Lung (tissue), 12 donors: ENCODE measurements around the gene HLA-A. TPM values are rescaled to one million over a fixed set of nuclear protein-coding genes. Genes with fewer than 3 reads are reported as not detected.
"Not testable (repeated sequence)": the region's sequence is repeated elsewhere in the genome, so short reads cannot be mapped to it uniquely, and the experiment has no call there.

Experiments used
- ATAC-seq: fragments of 200-7000 bp; cut with Tn5 transposase; one replicate; pipeline ENCODE4 v1.9.1; 2020; ENCODE audit warnings: moderate number of reproducible peaks; ENCODE audit not compliant: insufficient read depth, low FRiP score
- DNase-seq, 3 donors: peaks; one replicate each; pipeline ENCODE4 v3.0.0-alpha.2; 2013 to 2017
- H3K27ac ChIP-seq, 2 donors: one replicate each; pipeline ENCODE4 v1.5.1; 2013; ENCODE audit warnings: mild to moderate bottlenecking in 2 of 2, moderate library complexity in 2 of 2, control low read depth in 1 of 2, inconsistent platforms in 1 of 2, low read depth in 1 of 2, low read length in 1 of 2
- H3K27me3 ChIP-seq, 3 donors: one replicate each; pipeline ENCODE4 v1.5.1; 2013; ENCODE audit warnings: low read length in 2 of 3; ENCODE audit not compliant: control insufficient read depth in 3 of 3, insufficient read depth in 3 of 3
- H3K36me3 ChIP-seq, 4 donors: one replicate each; pipeline ENCODE4 v1.5.1; 2013; ENCODE audit warnings: low read length in 4 of 4, mild to moderate bottlenecking in 1 of 4, moderate library complexity in 1 of 4; ENCODE audit not compliant: control insufficient read depth in 4 of 4, insufficient read depth in 4 of 4
- H3K4me1 ChIP-seq, 5 donors: one replicate each; pipeline ENCODE4 v1.5.1; 2013; ENCODE audit warnings: low read length in 5 of 5, mild to moderate bottlenecking in 2 of 5, moderate library complexity in 1 of 5; ENCODE audit not compliant: control insufficient read depth in 5 of 5, insufficient read depth in 5 of 5
- H3K4me3 ChIP-seq: one replicate; pipeline ENCODE4 v1.5.1; 2013; ENCODE audit warnings: mild to moderate bottlenecking, control low read depth, moderate library complexity
- H3K9ac ChIP-seq, 2 donors: one replicate each; pipeline ENCODE4 v1.5.1; 2013; ENCODE audit warnings: low read length in 2 of 2, control low read depth in 1 of 2; ENCODE audit not compliant: insufficient read depth in 1 of 2
- H3K9me3 ChIP-seq, 4 donors: one replicate each; pipeline ENCODE4 v1.5.1; 2013; ENCODE audit warnings: low read length in 3 of 4, mild to moderate bottlenecking in 1 of 4, moderate library complexity in 1 of 4; ENCODE audit not compliant: control insufficient read depth in 4 of 4, insufficient read depth in 3 of 4
- WGBS, 2 donors: extraction: QIAGEN DNeasy Blood & Tissue Kit; methylation state at CpG; one replicate each; pipeline ENCODE4 v1.1.7; 2013; 5-methylcytosine and 5-hydroxymethylcytosine counted together
- polyA plus RNA-seq, 2 donors: library from polyadenylated mRNA; stranded (reverse); fragments of 200-250 nt; gene quantifications; one replicate each; pipeline ENCODE4 v1.2.1, GENCODE V29; 2013
- total RNA-seq, 2 donors: library from RNA; depleted of rRNA in 1 of 2; stranded (reverse); fragments of >200 nt in 1 of 2; gene quantifications; one replicate each; pipeline ENCODE4 v1.2.1, GENCODE V29; 2014 to 2021
- TF ChIP-seq, protein P1 (sequence below): IDR thresholded peaks from 2 replicates; pipeline ENCODE4 v1.5.1; 2012; ENCODE audit warnings: mild to moderate bottlenecking; ENCODE audit errors: control extremely low read depth, extremely low read depth
- donor health status: control.
- donor health status: control.
- donor health status: Bipolar disorder and iron deficiency.
- donor health status: healthy.
- donor health status: DM: yes; HTN: yes; CAD: no.

Gene HLA-A
- total and polyA plus RNA-seq, 4 donors = 320 to 3,222 (median 711) TPM

- no peak for DNase-seq
- Histone ChIP-seq H3K27ac (peak overlapping the region; percentile 88 to 95), H3K4me1 (peaks cover 0 to 17% (median 6%) of the 10 kb centered on the region in 5 donors), H3K36me3 (no peaks in the 10 kb centered on the region), H3K27me3 (peaks cover 0 to 40% (median 32%) of the 10 kb centered on the region in 3 donors), H3K4me3 (peak overlapping the region; percentile 5), H3K9me3 (no peaks in the 10 kb centered on the region), H3K9ac (no peak overlapping the region)
- ATAC-seq = no peak
- TF ChIP-seq, protein P1, sequence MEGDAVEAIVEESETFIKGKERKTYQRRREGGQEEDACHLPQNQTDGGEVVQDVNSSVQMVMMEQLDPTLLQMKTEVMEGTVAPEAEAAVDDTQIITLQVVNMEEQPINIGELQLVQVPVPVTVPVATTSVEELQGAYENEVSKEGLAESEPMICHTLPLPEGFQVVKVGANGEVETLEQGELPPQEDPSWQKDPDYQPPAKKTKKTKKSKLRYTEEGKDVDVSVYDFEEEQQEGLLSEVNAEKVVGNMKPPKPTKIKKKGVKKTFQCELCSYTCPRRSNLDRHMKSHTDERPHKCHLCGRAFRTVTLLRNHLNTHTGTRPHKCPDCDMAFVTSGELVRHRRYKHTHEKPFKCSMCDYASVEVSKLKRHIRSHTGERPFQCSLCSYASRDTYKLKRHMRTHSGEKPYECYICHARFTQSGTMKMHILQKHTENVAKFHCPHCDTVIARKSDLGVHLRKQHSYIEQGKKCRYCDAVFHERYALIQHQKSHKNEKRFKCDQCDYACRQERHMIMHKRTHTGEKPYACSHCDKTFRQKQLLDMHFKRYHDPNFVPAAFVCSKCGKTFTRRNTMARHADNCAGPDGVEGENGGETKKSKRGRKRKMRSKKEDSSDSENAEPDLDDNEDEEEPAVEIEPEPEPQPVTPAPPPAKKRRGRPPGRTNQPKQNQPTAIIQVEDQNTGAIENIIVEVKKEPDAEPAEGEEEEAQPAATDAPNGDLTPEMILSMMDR = no peak
- 18 to 23% methylated on average over 8 of the region's 8 CpGs for WGBS, 2 donors
Measured at GRCh38 chr6:29976253-29976587, 33.9 kb downstream of the HLA-A start.

DNA sequence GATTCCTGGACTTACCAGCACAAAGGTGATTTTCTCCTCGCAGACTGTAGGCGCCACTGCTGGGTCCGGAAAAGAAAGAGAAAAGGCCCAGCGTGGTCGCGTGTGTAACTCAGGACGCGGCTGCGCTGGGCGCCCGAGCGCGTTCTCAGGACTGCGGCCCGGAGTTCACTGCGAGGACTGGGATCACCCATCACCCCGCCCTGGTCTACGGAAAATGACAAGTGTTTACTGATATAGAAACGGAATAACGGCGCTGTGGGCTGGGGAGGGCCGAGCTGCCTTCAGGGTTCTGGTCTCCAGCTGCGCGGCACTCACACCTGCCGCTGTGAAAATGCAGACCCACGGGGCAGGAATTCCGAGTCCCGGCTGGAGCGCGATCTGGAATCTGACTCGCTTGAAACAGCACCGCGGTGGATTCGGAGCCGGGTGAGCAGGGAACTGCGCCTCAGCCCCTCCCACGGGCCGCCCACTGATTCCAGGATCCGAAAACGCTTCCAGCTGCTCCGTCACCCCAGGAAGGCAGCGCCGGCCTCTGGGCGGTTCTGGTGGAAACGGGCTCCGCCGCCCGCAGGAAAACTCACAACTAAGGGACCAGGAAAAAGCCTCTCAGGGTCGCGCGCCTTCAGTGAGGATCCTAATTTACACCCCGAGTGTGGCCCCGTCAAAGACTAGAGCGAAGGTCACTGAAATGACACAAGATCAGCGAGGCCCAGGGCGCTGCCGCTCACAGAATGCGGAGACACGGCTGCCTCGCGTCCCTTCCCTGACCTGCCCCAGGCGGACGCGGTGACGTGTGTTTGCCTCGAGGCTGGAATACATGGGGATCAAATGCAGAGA lies 34.5 kb downstream of the HLA-A start:
- TF ChIP-seq, protein P1 = no peak
- no peaks in the 10 kb centered on the region for H3K9me3 ChIP-seq
- DNase-seq (peak; percentile 73 to 77 (median 76)), ATAC-seq (peak; percentile 86)
- peak overlapping the region in 1 of 2 donors; percentile 68 for H3K9ac ChIP-seq
- peak overlapping the region; percentile 88 to 95 for H3K27ac ChIP-seq
- H3K4me3 ChIP-seq = peak overlapping the region; percentile 50
- 1% methylated on average over 66 of the region's 66 CpGs for WGBS, 2 donors
- H3K4me1 ChIP-seq = peaks cover 0 to 17% (median 6%) of the 10 kb centered on the region in 5 donors
- H3K36me3 ChIP-seq = no peaks in the 10 kb centered on the region
- H3K27me3 ChIP-seq = peaks cover 0 to 43% (median 32%) of the 10 kb centered on the region in 3 donors

DNA sequence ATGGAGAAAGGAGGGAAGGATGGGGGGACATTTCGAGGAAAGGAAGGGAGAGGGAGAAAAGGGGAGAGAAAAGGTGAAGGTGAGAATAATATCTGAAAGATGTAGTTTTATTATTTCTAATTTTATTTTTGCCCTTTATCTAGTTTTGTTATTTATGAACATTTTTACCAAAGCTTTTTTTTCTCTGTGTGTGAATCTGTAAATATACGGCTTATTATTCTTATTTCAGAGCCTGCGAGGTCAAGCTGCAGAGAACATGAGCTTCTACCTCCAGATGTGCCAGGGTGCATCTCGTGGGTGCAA lies 35.0 kb downstream of the HLA-A start:
- Histone ChIP-seq H3K27ac (peak overlapping the region; percentile 88 to 95), H3K4me1 (peaks cover 0 to 17% (median 6%) of the 10 kb centered on the region in 5 donors), H3K9ac (peak overlapping the region in 1 of 2 donors; percentile 68), H3K4me3 (no peak overlapping the region), H3K27me3 (peaks cover 0 to 41% (median 32%) of the 10 kb centered on the region in 3 donors), H3K36me3 (no peaks in the 10 kb centered on the region), H3K9me3 (no peaks in the 10 kb centered on the region)
- TF ChIP-seq, protein P1 = no peak
- WGBS, 2 donors = 53 to 66% methylated on average over 4 of the region's 4 CpGs
- ATAC-seq = no peak
- DNase-seq = no peak

GRCh38 chr6:29980013-29980412 lies 37.7 kb downstream of the HLA-A start:
- not testable (repeated sequence) for DNase-seq, H3K27ac ChIP-seq, ATAC-seq, H3K36me3 ChIP-seq, H3K4me3 ChIP-seq, H3K9ac ChIP-seq, H3K9me3 ChIP-seq
- H3K27me3 ChIP-seq = peaks cover 0 to 26% (median 19%) of the 10 kb centered on the region in 3 donors
- peaks cover 0 to 17% (median 4%) of the 10 kb centered on the region in 5 donors for H3K4me1 ChIP-seq
- WGBS, 2 donors = 90% methylated on average over 2 of the region's 4 CpGs; no CpG with 5 or more reads in 1 of the 2 donors
